GM19438 (cell line): ENCODE results near the gene C10orf67.

Source experiments
- ATAC-seq: cut with Tn5 transposase; IDR thresholded peaks from one replicate; pipeline ENCODE4 v1.9.1; 2021; ENCODE audit warnings: low read depth; ENCODE audit not compliant: unreplicated experiment

Gene C10orf67

DNA sequence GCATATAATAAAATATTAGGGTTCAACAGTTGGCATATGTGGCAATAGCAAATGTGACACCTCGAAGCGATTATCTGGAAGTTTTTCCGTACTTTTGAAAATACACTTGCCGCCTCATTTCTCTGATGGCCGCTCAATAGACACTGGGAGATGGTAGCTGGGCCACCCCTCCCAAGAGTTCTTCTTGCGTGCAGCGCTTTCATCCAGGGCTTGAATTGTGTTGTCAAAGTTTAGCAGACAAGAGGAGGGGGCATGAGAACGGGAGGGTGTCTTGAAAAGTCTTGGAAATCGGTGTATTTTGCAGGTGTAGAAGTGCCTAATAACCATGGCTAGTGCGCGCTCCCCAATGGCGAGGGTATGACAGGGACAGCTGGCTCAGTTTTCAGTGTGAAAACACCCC lies 144.0 kb downstream of the C10orf67 start:
- ATAC-seq: no peak

DNA sequence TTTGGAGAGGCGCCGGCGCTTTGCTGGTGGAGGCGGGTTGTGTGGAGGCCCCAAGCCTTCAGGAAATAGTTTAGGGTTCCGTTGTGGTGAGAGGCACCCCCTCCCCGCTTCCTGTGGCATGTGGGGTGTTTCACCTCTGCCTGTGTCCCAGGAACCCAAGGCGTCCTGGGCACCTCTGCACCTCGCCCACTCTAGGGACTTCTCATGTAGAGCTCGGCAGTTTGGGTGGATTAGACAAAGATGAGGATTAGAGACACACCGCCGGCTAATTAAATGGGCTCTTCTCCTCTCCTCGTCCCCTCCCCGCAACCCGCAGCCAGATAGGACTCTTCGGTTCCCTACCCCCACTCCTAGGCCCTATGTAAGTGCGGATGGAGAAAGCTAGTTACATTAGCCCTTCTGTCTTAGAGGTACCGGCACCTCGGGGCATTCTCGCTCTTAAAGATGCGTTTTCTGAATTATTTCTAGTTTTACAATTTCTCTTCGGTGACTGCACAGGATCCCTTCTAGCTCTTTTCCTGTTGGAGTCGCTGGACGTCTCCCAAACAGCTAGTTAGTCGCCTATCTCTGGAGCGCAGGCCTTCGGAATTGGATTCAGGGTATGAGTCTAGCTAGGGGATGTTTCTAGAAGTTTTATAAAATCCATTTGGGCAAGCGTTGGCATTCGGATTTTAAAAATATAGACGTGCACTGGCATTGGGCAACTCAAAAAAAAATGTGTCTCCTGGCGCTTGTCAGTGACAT lies 144.7 kb downstream of the C10orf67 start:
- no peak for ATAC-seq

DNA sequence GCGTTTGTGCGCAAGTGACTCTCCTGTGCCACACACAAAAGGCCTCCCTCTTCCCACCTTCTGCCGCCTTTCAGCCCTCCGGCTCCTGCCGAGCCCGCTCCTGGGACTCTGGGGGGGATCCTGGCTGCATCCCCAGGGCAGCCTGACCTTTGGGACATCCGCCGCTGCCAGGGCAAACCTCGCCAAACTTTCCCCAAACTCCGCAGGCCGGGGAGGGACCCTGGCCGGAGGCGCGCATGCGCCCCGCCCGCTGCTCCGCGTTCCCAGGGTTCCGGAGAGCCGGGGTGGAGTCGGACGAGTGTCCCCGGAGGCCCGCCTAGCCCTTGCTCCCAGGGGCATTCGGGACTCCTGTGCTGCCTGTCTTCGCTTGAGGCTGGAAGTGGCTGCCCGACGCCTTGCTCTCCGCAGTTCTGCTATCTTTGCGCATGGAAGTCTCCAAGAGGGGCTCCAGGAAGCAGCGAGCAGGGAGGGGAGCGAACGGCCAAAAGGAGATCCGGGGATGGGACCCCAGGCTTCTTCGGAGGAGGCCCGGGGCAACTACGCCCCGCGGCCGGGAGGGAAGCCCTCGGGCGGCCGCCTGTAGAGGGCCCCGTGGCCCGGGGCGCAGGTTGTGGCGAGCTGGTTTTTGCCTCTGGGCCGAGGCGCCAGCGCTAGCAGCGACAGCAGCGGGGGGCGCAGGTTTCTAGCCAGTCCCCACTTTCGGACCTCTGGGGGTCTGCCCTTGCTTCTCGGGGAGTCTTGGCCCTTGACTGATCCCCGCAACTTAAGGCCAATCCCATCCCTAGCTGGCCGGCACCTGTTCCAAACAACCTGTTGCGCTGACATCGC lies 145.4 kb downstream of the C10orf67 start:
- ATAC-seq: no peak

DNA sequence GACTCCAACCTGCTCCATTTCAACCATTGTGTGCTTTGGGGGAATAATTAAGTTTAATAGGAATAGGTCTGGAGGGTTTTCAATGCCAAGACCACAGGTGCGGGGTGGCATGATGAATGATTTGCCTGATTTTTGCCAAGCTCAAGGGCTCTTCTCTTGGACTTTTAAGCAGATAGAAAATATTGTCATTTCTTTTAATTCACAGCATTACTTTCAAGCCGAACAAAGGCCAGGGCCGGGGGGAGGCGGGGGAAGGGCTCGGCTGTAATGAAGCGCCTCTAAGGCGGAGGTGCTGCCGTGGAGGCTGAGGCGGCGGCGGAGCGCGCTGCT lies 146.0 kb downstream of the C10orf67 start:
- ATAC-seq: no peak

DNA sequence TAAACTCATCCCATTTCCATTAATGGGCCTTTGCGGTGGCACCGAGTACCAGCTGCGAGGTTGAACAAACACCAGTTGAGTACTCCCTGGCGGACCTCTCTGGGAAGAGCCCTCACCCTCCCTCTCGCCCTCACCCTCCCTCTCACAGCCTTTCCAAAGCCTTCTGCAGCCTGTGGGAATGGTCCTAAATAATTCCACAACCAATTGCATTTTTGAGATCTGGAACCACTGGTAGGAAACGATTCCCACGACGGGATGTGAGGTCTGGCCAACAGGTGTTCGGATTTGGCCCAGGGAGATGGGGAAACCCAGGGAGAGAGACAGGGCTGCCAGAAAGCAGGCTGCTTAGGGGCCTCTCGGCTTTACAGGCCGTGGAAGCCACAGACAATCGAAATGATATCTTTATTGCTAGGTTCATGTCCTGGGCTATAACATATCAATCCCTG lies 147.2 kb downstream of the C10orf67 start:
- no peak for ATAC-seq

DNA sequence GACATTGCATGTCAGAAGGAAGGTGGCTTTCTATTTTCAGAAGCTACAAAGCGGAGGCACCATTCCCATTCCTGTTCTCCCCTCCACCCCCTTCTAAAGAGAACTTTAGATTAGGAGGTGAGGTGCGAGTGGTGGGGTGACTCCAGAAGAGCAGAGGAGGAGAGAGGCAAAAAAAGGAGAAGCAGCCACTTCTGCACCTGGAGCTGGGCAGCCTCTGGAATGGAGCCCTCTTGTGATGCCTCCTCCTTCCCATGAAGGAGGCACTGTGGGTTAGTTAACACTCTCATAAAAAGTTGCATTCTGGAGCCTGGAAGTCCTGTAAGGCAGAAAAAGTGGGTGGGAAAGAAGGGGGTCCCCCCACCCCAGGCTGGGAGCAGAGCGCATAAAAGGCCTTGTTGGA lies 147.7 kb downstream of the C10orf67 start:
- no peak for ATAC-seq

DNA sequence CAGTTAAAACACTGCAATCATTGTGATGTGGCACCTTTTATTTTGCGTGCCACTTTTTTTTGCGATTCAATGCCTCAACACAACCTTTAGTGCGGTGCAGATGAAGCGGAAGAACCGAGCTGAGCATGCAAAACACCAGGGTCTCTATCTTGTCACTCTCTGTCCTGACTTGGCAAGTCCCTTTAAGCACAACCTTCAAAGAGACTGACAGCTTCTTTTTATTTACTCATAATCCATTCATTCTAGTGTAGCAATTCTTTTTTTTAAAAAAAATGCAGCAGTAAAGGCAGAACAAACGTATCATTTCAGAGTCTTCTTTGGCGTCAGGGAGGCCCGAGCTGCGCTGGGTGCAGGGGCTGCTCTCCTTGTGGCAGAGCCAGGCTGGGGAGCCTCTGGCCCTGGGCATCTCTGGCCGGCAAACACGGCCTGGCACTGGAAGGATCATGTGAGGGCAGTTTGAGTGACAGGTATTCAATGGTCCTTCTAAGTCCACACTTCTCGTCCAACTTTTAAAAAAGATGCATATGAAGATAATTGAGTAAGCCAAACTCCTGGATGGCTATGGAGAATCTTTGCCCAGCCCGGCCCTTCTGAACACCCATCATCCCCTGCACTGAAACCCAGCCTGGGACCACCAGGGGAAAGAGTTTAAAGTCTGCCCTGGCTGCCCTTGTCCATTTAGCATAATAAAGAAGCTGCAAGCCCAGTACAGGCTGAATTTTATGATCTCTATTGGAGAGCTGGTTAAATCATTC lies 148.6 kb downstream of the C10orf67 start:
- no peak for ATAC-seq

DNA sequence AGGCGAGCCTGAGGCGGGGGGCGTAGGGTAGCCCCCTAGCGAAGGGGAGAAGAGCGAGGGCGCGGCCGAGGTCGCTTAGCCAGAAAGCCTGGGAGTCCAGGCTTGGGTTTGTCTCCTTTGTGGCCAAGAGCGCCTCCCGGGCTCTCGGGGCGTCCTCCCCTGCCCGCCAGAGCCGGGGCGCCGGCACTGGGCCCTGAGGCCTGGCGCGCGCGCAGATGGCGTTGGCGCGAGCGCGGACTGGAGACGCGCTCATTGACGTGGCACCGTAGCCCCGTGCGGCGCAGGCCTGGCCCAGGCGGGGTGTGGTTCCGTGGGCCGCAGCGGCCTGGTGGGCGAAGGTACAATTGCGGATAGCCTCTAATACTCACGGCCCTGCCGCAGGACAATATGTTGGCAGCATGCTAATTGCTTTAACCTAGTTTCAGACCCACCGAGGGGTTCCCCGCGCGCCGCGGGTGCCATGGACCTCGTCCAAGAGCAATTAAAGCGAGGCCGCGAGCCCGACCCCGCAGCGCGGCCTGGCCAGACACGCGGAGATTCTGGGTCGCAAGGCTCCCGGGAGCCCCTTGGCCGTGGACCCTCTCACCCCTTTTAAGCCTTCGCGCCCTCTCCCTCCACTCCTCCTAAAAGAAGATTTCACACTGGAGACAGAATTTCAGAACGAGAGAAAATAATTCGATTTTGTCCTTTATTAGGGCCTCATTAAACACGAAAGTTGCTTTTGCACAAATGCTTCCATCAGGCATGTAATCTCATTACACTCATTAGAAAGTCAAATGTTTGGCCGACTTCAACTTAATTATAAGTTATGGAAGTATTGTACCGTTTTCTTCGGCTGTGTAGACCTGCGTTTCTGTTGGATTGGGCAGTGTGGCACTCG lies 149.4 kb downstream of the C10orf67 start:
- ATAC-seq: no peak

DNA sequence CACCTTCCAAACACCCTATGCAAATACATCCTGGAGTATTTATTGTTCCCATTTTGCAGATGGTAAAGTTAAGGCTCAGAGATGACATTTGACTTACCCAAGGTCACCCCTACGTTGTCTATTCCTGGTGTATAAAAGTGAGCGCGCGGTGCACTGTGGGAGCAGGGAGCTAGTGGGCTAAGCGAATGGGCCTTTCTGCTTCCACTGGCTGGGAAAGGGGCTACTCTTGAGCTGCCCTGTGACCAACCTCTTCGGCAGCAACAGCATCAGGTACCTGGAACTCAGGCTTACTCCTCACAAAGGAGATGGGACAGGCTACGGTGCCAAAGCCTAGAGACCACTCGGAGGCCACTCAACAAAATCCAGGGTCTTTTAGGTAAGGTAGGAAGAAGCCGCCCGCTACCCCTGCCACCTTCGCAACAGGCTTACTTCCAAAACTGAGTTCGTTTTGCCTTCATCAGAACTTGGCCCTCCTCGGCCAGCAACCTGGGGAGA lies 150.1 kb downstream of the C10orf67 start:
- ATAC-seq: no peak

DNA sequence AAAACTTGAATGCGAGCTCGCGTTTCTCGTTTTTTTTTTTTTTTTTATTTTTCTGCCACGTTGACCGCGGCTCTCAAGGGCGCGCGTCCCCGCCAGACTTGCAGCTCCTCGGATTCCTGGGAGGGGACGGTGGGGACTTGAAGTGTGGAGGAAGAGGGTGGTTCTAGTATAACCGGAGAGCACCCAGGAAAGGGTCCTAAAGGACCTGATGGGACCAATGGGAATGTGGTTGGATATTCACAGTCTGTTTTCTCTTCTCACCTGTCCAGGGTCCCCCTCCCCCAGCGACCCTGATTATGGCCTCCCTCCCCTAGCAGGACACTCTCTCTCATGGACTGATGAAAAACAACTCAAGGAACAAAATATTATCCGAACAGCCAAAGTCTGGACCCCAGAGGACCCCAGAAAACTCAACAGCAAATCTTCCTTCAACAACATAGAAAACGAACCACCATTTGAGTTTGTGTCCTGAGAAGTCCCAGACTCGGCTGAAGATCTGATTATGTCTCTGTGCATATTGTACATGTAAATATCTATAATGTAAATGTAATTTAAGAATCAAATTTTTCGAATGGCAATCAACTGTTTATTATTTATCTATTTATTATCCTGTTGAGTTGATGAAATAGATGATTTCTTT lies 151.0 kb downstream of the C10orf67 start:
- ATAC-seq: no peak

DNA sequence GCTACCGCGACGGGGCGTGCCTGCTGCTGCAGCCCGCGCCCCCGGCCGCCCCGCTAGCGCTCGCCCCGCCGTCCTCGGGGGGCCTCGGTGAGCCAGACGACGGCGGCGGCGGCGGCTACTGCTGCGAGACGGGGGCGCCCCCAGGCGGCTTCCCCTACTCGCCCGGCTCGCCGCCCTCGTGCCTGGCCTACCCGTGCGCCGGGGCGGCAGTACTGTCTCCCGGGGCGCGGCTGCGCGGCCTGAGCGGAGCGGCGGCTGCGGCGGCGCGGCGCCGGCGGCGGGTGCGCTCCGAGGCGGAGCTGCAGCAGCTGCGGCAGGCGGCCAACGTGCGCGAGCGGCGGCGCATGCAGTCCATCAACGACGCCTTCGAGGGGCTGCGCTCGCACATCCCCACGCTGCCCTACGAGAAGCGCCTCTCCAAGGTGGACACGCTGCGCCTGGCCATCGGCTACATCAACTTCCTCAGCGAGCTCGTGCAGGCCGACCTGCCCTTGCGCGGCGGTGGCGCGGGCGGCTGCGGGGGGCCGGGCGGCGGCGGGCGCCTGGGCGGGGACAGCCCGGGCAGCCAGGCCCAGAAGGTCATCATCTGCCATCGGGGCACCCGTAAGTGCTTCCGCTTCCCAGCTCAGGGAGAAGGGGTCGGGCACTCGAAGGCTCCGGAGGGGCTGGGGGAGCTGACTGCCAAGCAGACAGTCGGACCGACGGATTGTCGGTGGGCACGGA lies 151.7 kb downstream of the C10orf67 start:
- ATAC-seq: no peak

DNA sequence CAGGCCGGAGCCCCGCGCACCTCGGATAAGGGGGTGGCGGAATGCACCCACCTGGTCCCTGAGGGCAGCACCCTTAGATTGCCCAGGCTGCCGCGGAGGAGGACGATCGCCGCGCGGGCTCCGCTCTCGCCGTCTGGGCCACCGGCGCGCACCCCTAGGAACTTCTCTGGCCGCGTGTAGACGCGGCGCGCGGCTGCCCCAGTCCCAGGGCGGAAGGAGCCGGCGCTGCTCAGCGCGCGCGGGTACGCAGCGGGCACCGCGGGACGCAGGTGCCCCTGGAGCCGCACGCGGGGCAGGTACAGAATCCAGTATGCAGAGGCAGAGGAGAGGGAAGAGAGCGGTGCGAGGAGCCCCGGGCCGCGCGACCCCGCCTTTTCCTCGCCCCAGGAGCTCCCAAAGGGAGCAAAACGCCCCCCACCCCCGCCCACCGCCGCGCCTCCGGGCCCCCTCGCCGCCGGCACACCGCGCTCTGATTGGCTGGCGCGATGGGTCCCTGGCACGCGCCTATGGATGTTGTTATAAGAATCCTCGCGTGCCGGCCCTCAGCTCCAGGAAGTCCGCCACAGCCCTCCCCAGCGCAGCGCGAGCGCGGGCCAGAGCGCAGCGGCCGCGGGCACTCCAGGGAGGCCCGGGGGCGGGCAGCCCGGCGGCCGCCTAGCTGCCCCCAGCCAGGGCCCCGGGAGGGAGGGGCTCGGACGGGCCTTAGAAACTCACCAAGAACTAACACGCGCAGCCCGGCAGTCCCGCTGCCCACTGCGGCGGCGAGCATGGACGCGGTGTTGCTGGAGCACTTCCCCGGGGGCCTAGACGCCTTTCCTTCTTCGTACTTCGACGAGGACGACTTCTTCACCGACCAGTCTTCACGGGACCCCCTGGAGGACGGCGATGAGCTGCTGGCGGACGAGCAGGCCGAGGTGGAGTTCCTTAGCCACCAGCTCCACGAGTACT lies 152.6 kb downstream of the C10orf67 start, which contains the start of gene PTF1A:
PTF1A (plus strand) TSS at position 549 of the 948 bp plus-strand sequence; CDS start at position 768, 219 bp downstream.
- ATAC-seq: no peak

DNA sequence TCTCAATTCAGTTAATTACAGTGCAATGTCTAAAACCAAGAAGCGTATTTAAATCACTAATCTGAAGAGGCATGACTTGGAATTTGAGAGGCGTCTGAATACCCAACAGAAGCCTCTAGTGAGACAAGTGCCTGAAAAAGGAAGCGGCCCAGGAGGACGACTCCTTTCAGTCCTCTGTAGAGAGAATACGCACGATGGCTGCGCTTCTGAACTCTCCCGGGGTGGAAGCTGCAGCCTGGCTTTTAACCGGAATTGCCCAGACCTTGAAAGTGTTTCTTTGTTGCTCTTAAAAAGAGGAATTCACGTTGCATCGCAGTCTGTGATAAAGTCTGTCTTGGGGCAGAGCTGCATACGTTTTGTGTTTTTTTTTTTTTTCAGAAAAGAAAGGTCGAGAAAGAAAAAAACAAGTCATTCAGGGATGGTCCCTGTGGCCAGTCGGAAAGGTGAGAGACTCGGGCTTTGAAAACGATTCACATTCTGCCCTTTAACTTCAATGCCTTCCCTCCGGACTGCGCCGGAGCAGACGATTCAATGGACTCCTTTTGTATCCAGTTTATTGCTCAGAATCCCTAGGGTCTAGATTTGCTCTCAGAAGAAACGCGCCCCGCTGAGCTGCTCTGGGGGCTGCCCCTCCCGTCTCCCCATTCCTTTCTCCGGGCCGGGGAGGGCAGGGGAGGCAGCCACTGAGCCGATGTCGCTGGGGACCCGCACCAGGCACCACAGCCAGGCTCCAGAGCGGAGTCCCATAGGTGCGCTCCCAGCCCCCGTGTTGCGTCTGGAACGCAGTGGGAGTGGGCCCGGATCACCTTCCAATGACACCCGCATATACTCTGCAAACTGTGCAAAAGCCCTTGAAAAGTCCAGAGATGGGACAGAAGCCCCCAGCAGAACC lies 153.5 kb downstream of the C10orf67 start:
- ATAC-seq: no peak

DNA sequence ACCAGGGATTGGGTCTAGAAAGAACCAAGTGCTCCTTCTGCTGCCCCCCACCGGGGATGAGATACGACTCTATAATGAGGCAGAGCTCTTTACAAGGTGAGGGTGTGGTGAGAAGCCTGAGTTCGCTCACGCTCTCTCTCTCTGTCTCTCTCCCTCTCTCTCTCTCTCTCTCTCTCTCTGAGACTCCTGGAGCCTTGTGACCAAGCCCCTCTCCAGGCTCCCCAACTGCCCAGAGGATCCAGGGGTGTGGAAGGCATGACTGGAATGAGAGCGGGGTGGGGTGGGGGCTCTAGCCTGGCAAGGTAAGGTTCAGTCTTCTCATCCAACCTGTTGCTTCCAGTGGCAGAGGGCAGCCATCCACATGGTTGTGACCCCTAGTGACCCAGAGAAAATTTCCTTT lies 155.6 kb downstream of the C10orf67 start:
- no peak for ATAC-seq

DNA sequence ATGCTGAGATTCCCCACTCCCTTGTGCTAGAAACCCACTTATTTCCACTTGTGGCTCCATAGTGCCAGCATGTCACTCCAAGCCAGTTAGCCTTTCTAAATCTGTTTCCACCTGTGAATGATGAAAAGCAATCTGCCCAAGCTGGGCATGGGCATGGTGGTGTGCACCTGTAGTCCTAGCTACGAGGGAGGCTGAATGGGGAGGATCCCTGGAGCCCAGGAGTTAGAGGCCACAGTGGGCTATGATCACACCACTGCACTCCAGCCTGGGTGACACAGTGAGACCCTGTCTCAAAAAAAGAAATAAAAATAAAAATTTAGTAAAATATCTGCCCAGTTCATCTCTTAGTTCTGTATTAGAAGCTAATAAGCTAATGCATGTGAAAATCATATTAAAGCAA lies 157.4 kb downstream of the C10orf67 start:
- no peak for ATAC-seq

DNA sequence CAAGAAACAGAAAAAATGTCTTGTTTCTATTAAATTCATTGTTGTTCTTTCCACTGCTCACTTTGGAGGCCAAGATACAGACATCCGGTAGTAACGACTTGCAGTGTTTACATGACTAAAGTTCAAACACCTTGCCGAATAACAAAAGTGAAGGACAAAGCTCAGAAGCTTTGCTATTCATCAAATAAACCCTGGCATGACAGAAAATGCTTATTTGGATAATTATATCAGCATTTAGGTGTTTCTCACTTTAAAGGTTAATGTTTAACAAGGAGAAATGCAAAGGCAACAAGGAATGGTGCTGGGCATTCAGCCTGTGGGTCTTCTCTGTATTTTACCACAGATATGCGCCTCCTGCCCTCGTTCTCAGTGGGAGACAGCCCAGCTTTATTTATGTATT lies 157.9 kb downstream of the C10orf67 start:
- ATAC-seq: no peak

DNA sequence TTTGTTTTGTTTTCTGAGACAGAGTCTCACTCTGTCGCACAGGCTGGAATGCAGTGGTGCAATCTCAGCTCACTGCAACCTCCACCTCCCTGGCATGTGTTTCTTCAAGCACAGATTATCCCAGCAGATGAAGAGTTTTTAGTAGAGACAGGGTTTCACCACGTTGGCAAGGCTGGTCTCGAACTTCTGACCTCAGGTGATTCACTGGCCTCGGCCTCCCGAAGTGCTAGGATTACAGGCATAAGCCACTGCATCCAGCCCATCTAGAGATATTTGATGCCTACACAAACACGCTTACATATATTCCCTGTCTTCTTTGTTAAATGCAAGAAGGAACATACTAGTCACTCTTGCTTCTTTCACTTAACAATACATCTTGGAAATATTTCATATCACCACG lies 158.4 kb downstream of the C10orf67 start:
- no peak for ATAC-seq
